Bone marrow (tissue), 2 donors: ENCODE data around the gene RBMY1A1.
"Not testable (repeated sequence)": the region's sequence is repeated elsewhere in the genome, so short reads cannot be mapped to it uniquely, and the experiment has no call there.

Experiments used
- DNase-seq, 2 donors: peaks; one replicate each; lab custom pipeline; 2025; lab: John Stamatoyannopoulos, UW

RBMY1A1 gene

GRCh38 chrY:21534579-21534978 is at the start of gene RBMY1A1:
TSS of gene RBMY1A1 (plus strand) at chrY:21534879. CDS start at chrY:21536892, 2,013 bp downstream.
- not testable (repeated sequence) for DNase-seq

GRCh38 chrY:21511038-21511437 is 23.6 kb upstream of the RBMY1A1 start, which contains the start of gene RBMY1B:
TSS of gene RBMY1B (plus strand) at chrY:21511338. CDS start at chrY:21513351, 2,013 bp downstream.
- DNase-seq, result not testable (repeated sequence)

DNA sequence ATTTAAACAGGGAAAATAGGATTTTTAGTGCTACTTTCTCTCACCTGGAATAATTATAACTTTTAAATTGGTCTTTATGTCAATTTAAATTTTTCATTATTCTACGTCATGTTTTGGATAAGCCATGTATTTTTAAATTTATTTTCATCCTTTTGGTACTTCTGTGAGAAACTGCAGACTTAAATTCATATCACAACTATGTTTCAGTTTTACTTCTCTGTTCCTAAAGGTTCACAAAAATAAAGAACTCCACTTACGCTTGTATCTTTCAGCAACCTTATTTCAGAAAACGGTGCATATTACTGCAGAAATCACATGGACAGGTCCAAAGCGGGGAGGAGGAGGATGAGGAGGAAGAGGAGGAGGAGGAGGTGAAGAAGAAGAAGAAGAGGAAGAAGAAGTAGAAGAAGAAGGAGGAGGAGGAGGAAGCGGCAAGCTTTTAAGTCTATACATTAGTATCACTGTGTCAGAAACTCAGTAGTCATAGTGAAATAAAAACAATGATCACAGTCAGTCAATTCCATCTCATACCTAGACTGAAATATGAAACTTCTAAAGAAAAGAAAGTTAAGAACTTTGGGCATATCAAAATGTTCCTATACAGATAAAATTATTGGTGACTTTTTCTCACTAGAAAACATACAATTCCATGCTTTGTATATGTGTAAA is 24.8 kb downstream of the RBMY1A1 start:
- not testable (repeated sequence) for DNase-seq

DNA sequence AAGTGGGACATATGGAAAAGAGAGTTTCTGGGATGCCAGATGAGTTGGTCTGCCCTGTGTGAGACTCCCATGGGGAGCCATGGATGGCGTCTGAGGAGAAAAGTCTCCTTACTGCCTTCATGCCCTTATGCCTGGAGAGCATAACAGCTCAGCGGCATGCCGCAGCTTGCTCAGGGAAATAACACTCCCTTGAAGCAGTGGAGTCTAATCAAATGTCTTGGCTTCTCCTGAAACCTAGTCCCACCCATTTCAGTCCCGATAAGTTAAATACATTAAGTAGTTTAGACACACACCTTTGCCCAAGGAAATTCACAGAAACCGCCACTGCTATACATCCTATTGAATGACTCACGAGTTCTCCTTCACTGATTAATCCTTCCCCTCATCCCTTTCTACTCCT is 50.8 kb downstream of the RBMY1A1 start:
- DNase-seq, result no peak

- DNase-seq, result not testable (repeated sequence)
Measured at GRCh38 chrY:21586454-21586853, 51.8 kb downstream of the RBMY1A1 start.

- DNase-seq, result no peak
Measured at GRCh38 chrY:21592059-21592458, 57.4 kb downstream of the RBMY1A1 start.

DNA sequence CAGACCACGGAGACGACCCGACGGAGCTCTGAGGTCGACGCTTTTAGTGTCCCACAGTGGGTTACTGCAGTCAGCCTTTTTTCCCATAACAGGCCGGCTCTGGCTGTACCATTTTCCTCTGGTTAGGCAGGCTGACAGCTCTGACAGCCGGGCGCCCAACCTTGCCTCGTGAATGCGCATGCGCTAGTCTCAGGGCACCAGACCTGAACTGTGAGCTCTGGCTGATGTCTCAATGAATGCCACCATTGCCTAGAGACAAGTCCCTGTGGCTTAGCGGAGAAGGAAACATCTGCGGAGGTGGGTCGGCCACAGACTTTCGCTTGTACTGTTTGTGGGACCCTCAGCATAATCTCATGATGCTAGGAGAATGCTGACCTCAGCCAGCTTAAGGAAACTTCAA is 61.6 kb downstream of the RBMY1A1 start:
- not testable (repeated sequence) for DNase-seq
